B cell (primary cell): ENCODE measurements around the gene CMIP. TPM values are rescaled to one million over a fixed set of nuclear protein-coding genes. Genes with fewer than 3 reads are reported as not detected.

ENCODE experiments used
- ATAC-seq: fragments of 200-7000 bp; cut with Tn5 transposase; one replicate; pipeline ENCODE4 v1.10.0; 2021; ENCODE audit warnings: low read depth, mild to moderate bottlenecking, moderate number of reproducible peaks, moderate library complexity
- CTCF ChIA-PET: fragments of 350-600 bp; sonication (Branson Sonifier 250); formaldehyde crosslinking; loops from one replicate; lab custom pipeline; 2021; ENCODE audit warnings: antibody characterized with exemption, inconsistent platforms; lab: Charles Lee
- POLR2A ChIA-PET: fragments of 350-600 bp; sonication (Branson Sonifier 250); formaldehyde crosslinking; loops from one replicate; lab custom pipeline; 2021; ENCODE audit warnings: antibody characterized with exemption; lab: Charles Lee
- DNase-seq: peaks from one replicate; pipeline ENCODE4 v3.0.0; 2013
- H2AFZ ChIP-seq: 2 replicates; pipeline ENCODE4 v1.6.1; 2012; ENCODE audit warnings: mild to moderate bottlenecking, low read depth, low read length; ENCODE audit not compliant: insufficient read depth, poor library complexity, severe bottlenecking
- H3K27ac ChIP-seq, 2 donors: 1 replicate in 1 of 2; 2 replicates in 1 of 2; pipeline ENCODE4 v1.5.1; 2012 to 2013; ENCODE audit warnings: low read length in 2 of 2, mild to moderate bottlenecking in 2 of 2, moderate library complexity in 1 of 2
- H3K27me3 ChIP-seq, 4 experiments: fragments of 200-600 bp in 1 of 4; sonication (generic) in 1 of 4; replicated peaks in 1 of 4; 1 replicate in 2 of 4; 2 replicates in 2 of 4; pipeline versions ENCODE4 v1.6.1 to v1.7.0; 2013 to 2016; ENCODE audit warnings: low read length in 3 of 4, mild to moderate bottlenecking in 2 of 4, mixed read lengths in 1 of 4, moderate library complexity in 1 of 4; ENCODE audit not compliant: insufficient read depth in 4 of 4, control insufficient read depth in 3 of 4; ENCODE audit errors: control extremely low read depth in 1 of 4
- H3K36me3 ChIP-seq, 2 experiments: replicated peaks in 1 of 2; 1 replicate in 1 of 2; 2 replicates in 1 of 2; pipeline versions ENCODE4 v1.6.1 to v1.7.1; 2013; ENCODE audit warnings: low read length in 1 of 2; ENCODE audit not compliant: insufficient read depth in 2 of 2, control insufficient read depth in 1 of 2; ENCODE audit errors: control extremely low read depth in 1 of 2, extremely low read depth in 1 of 2
- H3K4me1 ChIP-seq, 2 donors: fragments of 200-600 bp in 1 of 2; sonication (generic) in 1 of 2; 1 replicate in 1 of 2; 2 replicates in 1 of 2; pipeline versions ENCODE4 v1.5.1 to v1.6.1; 2013 to 2017; ENCODE audit warnings: low read length in 2 of 2; ENCODE audit not compliant: control insufficient read depth in 2 of 2, insufficient read depth in 2 of 2
- H3K4me2 ChIP-seq: replicated peaks from 2 replicates; pipeline ENCODE3; 2012; ENCODE audit warnings: mild to moderate bottlenecking, low read depth, low read length; ENCODE audit not compliant: poor library complexity, severe bottlenecking
- H3K4me3 ChIP-seq, 5 experiments: fragments of 200-600 bp in 1 of 5; sonication (generic) in 1 of 5; 1 replicate in 3 of 5; 2 replicates in 2 of 5; pipeline versions ENCODE4 v1.5.1 to v1.7.0; 2011 to 2016; ENCODE audit warnings: low read length in 4 of 5, mild to moderate bottlenecking in 4 of 5, low read depth in 2 of 5, control low read depth in 1 of 5, moderate library complexity in 1 of 5; ENCODE audit not compliant: insufficient read depth in 1 of 5; ENCODE audit errors: control extremely low read depth in 1 of 5, extremely low read depth in 1 of 5
- H3K79me2 ChIP-seq: fragments of 200-600 bp; sonication (generic); one replicate; pipeline ENCODE4 v1.6.0; 2016; ENCODE audit warnings: low read length; ENCODE audit not compliant: control insufficient read depth, insufficient read depth
- H3K9ac ChIP-seq: fragments of 200-600 bp; sonication (generic); 2 replicates; pipeline ENCODE4 v1.6.1; 2017; ENCODE audit warnings: mild to moderate bottlenecking, low read length, moderate library complexity
- H3K9me3 ChIP-seq, 3 donors: one replicate each; pipeline versions ENCODE4 v1.6.1 to v1.7.1; 2013; ENCODE audit warnings: low read length in 2 of 3; ENCODE audit not compliant: control insufficient read depth in 2 of 3, insufficient read depth in 1 of 3; ENCODE audit errors: control extremely low read depth in 1 of 3
- H4K20me1 ChIP-seq: 2 replicates; pipeline ENCODE4 v1.6.0; 2012; ENCODE audit warnings: mild to moderate bottlenecking, low read length; ENCODE audit not compliant: insufficient read depth, control insufficient read depth, poor library complexity, severe bottlenecking
- H3K27ac Mint-ChIP-seq: one replicate; pipeline ENCODE4 v1.8.0; 2021; ENCODE audit warnings: mixed read lengths
- H3K27me3 Mint-ChIP-seq: one replicate; pipeline ENCODE4 v1.8.0; 2021; ENCODE audit warnings: mixed read lengths
- H3K4me1 Mint-ChIP-seq: one replicate; pipeline ENCODE4 v1.8.0; 2021; ENCODE audit warnings: mixed read lengths
- H3K4me3 Mint-ChIP-seq: one replicate; pipeline ENCODE4 v1.8.0; 2021; ENCODE audit warnings: mixed read lengths
- H3K9me3 Mint-ChIP-seq: one replicate; pipeline ENCODE4 v1.8.0; 2022; ENCODE audit warnings: mixed read lengths; ENCODE audit not compliant: insufficient read depth
- CTCF ChIP-seq: fragments of 200-600 bp; IDR thresholded peaks from one replicate; pipeline ENCODE4 v1.8.0; 2022; ENCODE audit warnings: antibody characterized with exemption, mild to moderate bottlenecking
- EZH2 ChIP-seq: IDR thresholded peaks from 2 replicates; pipeline ENCODE4 v1.6.1; 2012; ENCODE audit warnings: borderline replicate concordance, low read depth, mild to moderate bottlenecking, moderate library complexity, low read length; ENCODE audit not compliant: insufficient read depth, poor library complexity, severe bottlenecking
- WGBS: methylation state at CpG from one replicate; pipeline ENCODE4 v1.1.5; 2013; ENCODE audit warnings: missing lambda C conversion rate; ENCODE audit not compliant: insufficient coverage; 5-methylcytosine and 5-hydroxymethylcytosine counted together
- intact Hi-C: fragments of 100-400 bp; cut with micrococcal nuclease; formaldehyde crosslinking; loops from one replicate; pipeline ENCODE4 v1.10.0; 2022
- polyA plus RNA-seq: library from polyadenylated mRNA; depleted of rRNA; stranded (reverse); fragments of >200 nt; gene quantifications from 2 replicates; pipeline ENCODE4 v1.2.3, GENCODE V29; 2012
- total RNA-seq, 2 donors: library from RNA; stranded (reverse); fragments of 120-200 nt in 1 of 2; gene quantifications; 1 replicate in 1 of 2; 2 replicates in 1 of 2; pipeline versions ENCODE4 v1.2.3 to v1.2.4, GENCODE V29; 2013 to 2022

The CMIP gene
- total and polyA plus RNA-seq, 2 donors (not counting 1 experiment from before 2014, with no cell fraction given): 27.1 to 155 TPM

- intact Hi-C loops: loop anchor here (1.0 kb wide), 2 partner anchors 34 to 56 kb away; no protein-coding TSS in a partner anchor
- H3K9ac ChIP-seq: peak overlapping the region; percentile 95
- H3K79me2 ChIP-seq: peaks cover 53% of the 10 kb centered on the region
- H3K4me2 ChIP-seq: peak overlapping the region; percentile 87
- peaks cover 0 to 6% of the 10 kb centered on the region in 2 experiments for H3K36me3 ChIP-seq
- peaks cover 36 to 47% of the 10 kb centered on the region in 2 donors for H3K4me1 ChIP-seq
- Mint-ChIP-seq H3K27me3 (no peaks in the 10 kb centered on the region), H3K4me3 (peak overlapping the region; percentile 91), H3K9me3 (no peaks in the 10 kb centered on the region), H3K27ac (peak overlapping the region; percentile 91), H3K4me1 (peaks cover 50% of the 10 kb centered on the region)
- under 1% methylated on average over 52 of the region's 62 CpGs for WGBS
- H3K27me3 ChIP-seq: no peaks in the 10 kb centered on the region
- peak; percentile 8 for ATAC-seq
- peak; percentile 59 for DNase-seq
- ChIA-PET CTCF (interaction anchor here (0.6 to 2.4 kb wide), 7 partner anchors 12 to 429 kb away, joined by 3 to 13 read pairs (median 5); no protein-coding TSS in a partner anchor), POLR2A (interaction anchor here (0.7 to 2.0 kb wide), 3 partner anchors 17 to 52 kb away, joined by 3 to 12 read pairs (median 6); no protein-coding TSS in a partner anchor)
- peaks cover 0 to 5% (median 0%) of the 10 kb centered on the region in 3 donors for H3K9me3 ChIP-seq
- TF ChIP-seq EZH2: no peak
- TF ChIP-seq CTCF: peak; percentile 36
- H3K4me3 ChIP-seq: peak overlapping the region; percentile 68 to 90 (median 80)
- H3K27ac ChIP-seq: peak overlapping the region; percentile 57 to 77
- H2AFZ ChIP-seq: peak overlapping the region; percentile 33
- peaks cover 37% of the 10 kb centered on the region for H4K20me1 ChIP-seq
Observed at GRCh38 chr16:81445143-81445961, 744 bp downstream of the CMIP start.
